H9 (cell line): ENCODE results near the gene NKD1. TPM values are rescaled to one million over a fixed set of nuclear protein-coding genes. Genes with fewer than 3 reads are reported as not detected.
A peak's percentile ranks its signal among the peaks of the same experiment; 100 is the strongest.

Experiments used
- DNase-seq: peaks from one replicate; pipeline ENCODE4 v3.0.0-alpha.2; 2017
- H2AFZ ChIP-seq: one replicate; pipeline ENCODE4 v1.6.1; 2013; ENCODE audit warnings: mild to moderate bottlenecking, low read length, control low read depth, moderate library complexity
- H2AK5ac ChIP-seq: 2 replicates; pipeline ENCODE4 v1.6.1; 2013; ENCODE audit warnings: low read length, control low read depth, mixed read lengths; ENCODE audit not compliant: insufficient read length
- H2BK120ac ChIP-seq: one replicate; pipeline ENCODE4 v1.6.1; 2013; ENCODE audit warnings: low read depth, mild to moderate bottlenecking, low read length, control low read depth, inconsistent platforms; ENCODE audit not compliant: poor library complexity, severe bottlenecking
- H2BK12ac ChIP-seq: 2 replicates; pipeline ENCODE4 v1.6.1; 2013; ENCODE audit warnings: low read length, control low read depth, mixed read lengths, low read depth; ENCODE audit not compliant: insufficient read length
- H2BK15ac ChIP-seq: 2 replicates; pipeline ENCODE4 v1.6.1; 2013; ENCODE audit warnings: low read depth, low read length, control low read depth
- H2BK20ac ChIP-seq: one replicate; pipeline ENCODE4 v1.6.1; 2013; ENCODE audit warnings: low read depth, mild to moderate bottlenecking, low read length, control low read depth, inconsistent platforms; ENCODE audit not compliant: poor library complexity, severe bottlenecking
- H2BK5ac ChIP-seq: 2 replicates; pipeline ENCODE4 v1.6.1; 2013; ENCODE audit warnings: low read length, control low read depth, mixed read lengths; ENCODE audit not compliant: insufficient read length
- H3K14ac ChIP-seq: 2 replicates; pipeline ENCODE4 v1.6.1; 2013; ENCODE audit warnings: low read length, control low read depth; ENCODE audit not compliant: insufficient read depth
- H3K18ac ChIP-seq: 2 replicates; pipeline ENCODE4 v1.6.1; 2013; ENCODE audit warnings: low read depth, mild to moderate bottlenecking, mixed read lengths, low read length, control low read depth; ENCODE audit not compliant: insufficient read length
- H3K23ac ChIP-seq: 2 replicates; pipeline ENCODE4 v1.6.1; 2013; ENCODE audit warnings: low read length, control low read depth, mixed read lengths, low read depth; ENCODE audit not compliant: insufficient read length
- H3K23me2 ChIP-seq: 2 replicates; pipeline ENCODE4 v1.6.1; 2013; ENCODE audit warnings: low read depth, mild to moderate bottlenecking, mixed read lengths, low read length, control low read depth; ENCODE audit not compliant: insufficient read length, poor library complexity, severe bottlenecking
- H3K27ac ChIP-seq: 2 replicates; pipeline ENCODE4 v1.5.1; 2013; ENCODE audit warnings: low read length, control low read depth, mixed read lengths, low read depth; ENCODE audit not compliant: insufficient read length
- H3K27me3 ChIP-seq: 2 replicates; pipeline ENCODE4 v1.6.1; 2013; ENCODE audit warnings: low read length, control low read depth, inconsistent platforms; ENCODE audit not compliant: insufficient read depth
- H3K4ac ChIP-seq: 2 replicates; pipeline ENCODE4 v1.6.1; 2013; ENCODE audit warnings: low read depth, mild to moderate bottlenecking, control low read depth, inconsistent platforms, low read length, moderate library complexity
- H3K4me1 ChIP-seq: 2 replicates; pipeline ENCODE4 v1.6.1; 2013; ENCODE audit warnings: low read length, control low read depth, inconsistent platforms; ENCODE audit not compliant: insufficient read depth
- H3K4me2 ChIP-seq: 2 replicates; pipeline ENCODE4 v1.6.1; 2013; ENCODE audit warnings: low read length, control low read depth, mixed read lengths; ENCODE audit not compliant: insufficient read length, insufficient read depth
- H3K56ac ChIP-seq: 2 replicates; pipeline ENCODE4 v1.6.1; 2013; ENCODE audit warnings: low read depth, mild to moderate bottlenecking, mixed read lengths, low read length, control low read depth; ENCODE audit not compliant: insufficient read length
- H3K79me1 ChIP-seq: 2 replicates; pipeline ENCODE4 v1.6.1; 2013; ENCODE audit warnings: low read depth, mild to moderate bottlenecking, moderate library complexity, low read length, control low read depth, inconsistent platforms; ENCODE audit not compliant: insufficient read depth, poor library complexity, severe bottlenecking
- H3K79me2 ChIP-seq: 2 replicates; pipeline ENCODE4 v1.6.1; 2013; ENCODE audit warnings: low read length, control low read depth, inconsistent platforms; ENCODE audit not compliant: insufficient read depth
- H3K9ac ChIP-seq: 2 replicates; pipeline ENCODE4 v1.6.1; 2013; ENCODE audit warnings: low read length, control low read depth, mixed read lengths; ENCODE audit not compliant: insufficient read length; ENCODE audit errors: extremely low read depth
- H3K9me3 ChIP-seq: one replicate; pipeline ENCODE4 v1.6.1; 2013; ENCODE audit warnings: low read depth, low read length, inconsistent platforms; ENCODE audit not compliant: control insufficient read depth
- H3T11ph ChIP-seq: one replicate; pipeline ENCODE4 v1.6.1; 2013; ENCODE audit warnings: mild to moderate bottlenecking, low read length, control low read depth, inconsistent platforms
- H4K20me1 ChIP-seq: one replicate; pipeline ENCODE4 v1.6.1; 2013; ENCODE audit not compliant: control insufficient read depth, insufficient read length, insufficient read depth
- H4K5ac ChIP-seq: 2 replicates; pipeline ENCODE4 v1.6.1; 2013; ENCODE audit warnings: low read depth, mild to moderate bottlenecking, mixed read lengths, low read length, control low read depth; ENCODE audit not compliant: insufficient read length
- H4K8ac ChIP-seq: replicated peaks from 2 replicates; pipeline ENCODE4 v1.6.1; 2013; ENCODE audit warnings: low read length, control low read depth, mixed read lengths, low read depth; ENCODE audit not compliant: insufficient read length
- H4K91ac ChIP-seq: 2 replicates; pipeline ENCODE4 v1.6.1; 2013; ENCODE audit warnings: low read depth, mild to moderate bottlenecking, moderate library complexity, mixed read lengths, low read length, control low read depth; ENCODE audit not compliant: insufficient read length
- H3K27ac Mint-ChIP-seq, 3 experiments: 2 replicates in 2 of 3; 3 replicates in 1 of 3; pipeline ENCODE4 v1.8.0; 2020 to 2021; ENCODE audit warnings: mixed read lengths in 3 of 3, mild to moderate bottlenecking in 1 of 3, moderate library complexity in 1 of 3
- H3K27me3 Mint-ChIP-seq: 2 replicates; pipeline ENCODE4 v1.8.0; 2021; ENCODE audit warnings: low read depth, mild to moderate bottlenecking, moderate library complexity, mixed read lengths
- H3K36me3 Mint-ChIP-seq, 3 experiments: 2 replicates in 2 of 3; 3 replicates in 1 of 3; pipeline ENCODE4 v1.8.0; 2020 to 2021; ENCODE audit warnings: low read depth in 3 of 3, mixed read lengths in 3 of 3; ENCODE audit not compliant: insufficient read depth in 1 of 3
- H3K4me1 Mint-ChIP-seq, 2 experiments: 2 replicates each; pipeline ENCODE4 v1.8.0; 2020; ENCODE audit warnings: mixed read lengths in 2 of 2
- H3K4me3 Mint-ChIP-seq, 2 experiments: 2 replicates in 1 of 2; 3 replicates in 1 of 2; pipeline ENCODE4 v1.8.0; 2020 to 2021; ENCODE audit warnings: mild to moderate bottlenecking in 2 of 2, mixed read lengths in 2 of 2, moderate library complexity in 1 of 2
- H3K9me3 Mint-ChIP-seq, 2 experiments: 2 replicates in 1 of 2; 3 replicates in 1 of 2; pipeline ENCODE4 v1.8.0; 2020; ENCODE audit warnings: mild to moderate bottlenecking in 2 of 2, mixed read lengths in 2 of 2, moderate library complexity in 1 of 2
- WGBS: extraction: QIAGEN DNeasy Blood & Tissue Kit; methylation state at CpG from one replicate; pipeline ENCODE4 v1.1.7; 2013; ENCODE audit warnings: missing lambda C conversion rate, low lambda C conversion rate, mixed read lengths; ENCODE audit not compliant: insufficient read length; ENCODE audit errors: extremely low coverage; 5-methylcytosine and 5-hydroxymethylcytosine counted together
- total RNA-seq: library from RNA; stranded (reverse); gene quantifications from 2 replicates; pipeline ENCODE4 v1.2.1, GENCODE V29; 2021
- TF ChIP-seq, protein P1 (sequence below): fragments of 200-600 bp; sonication (generic); conservative IDR thresholded peaks from 3 replicates; pipeline ENCODE4 v1.8.0; 2021; ENCODE audit warnings: antibody characterized with exemption, mild to moderate bottlenecking

Gene NKD1
- total RNA-seq, 1 experiment from 2014 or later: 1.9 TPM

DNA sequence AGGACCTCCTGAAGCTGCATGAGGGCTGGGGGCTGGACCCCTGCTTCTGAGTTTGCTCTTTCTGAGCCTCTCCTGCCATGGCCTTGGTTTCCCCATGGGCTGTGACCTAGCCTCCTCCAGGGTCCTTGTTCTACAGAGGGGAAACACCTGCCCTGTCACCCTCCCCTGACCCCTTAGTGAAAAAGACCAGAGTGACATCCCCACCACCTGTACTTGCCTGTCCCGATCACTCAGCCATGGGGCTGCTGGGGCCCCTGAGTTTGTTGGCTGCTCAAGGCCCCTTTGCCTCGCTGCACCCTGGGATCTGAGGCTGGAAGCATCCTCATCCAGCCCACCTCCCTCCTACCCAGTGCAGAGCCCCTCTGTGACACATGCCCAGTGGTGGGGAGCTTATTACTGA lies 146.0 kb downstream of the NKD1 start:
- Mint-ChIP-seq H3K27ac (no peak overlapping the region), H3K4me3 (peak overlapping the region; percentile 50 to 65; a peak in 3 of 5 replicates)

More for the DNA sequence above, 146.0 kb downstream of the NKD1 start:
- Histone ChIP-seq H3K23me2 (peaks cover 6% of the 10 kb centered on the region), H4K8ac (no peak overlapping the region), H3K27me3 (peaks cover 8% of the 10 kb centered on the region; the same call in 1 of the 2 replicates), H2BK20ac (no peak overlapping the region), H2AK5ac (no peak overlapping the region), H3K23ac (no peak overlapping the region), H3K79me1 (no peaks in the 10 kb centered on the region), H3T11ph (no peak overlapping the region), H4K5ac (no peak overlapping the region), H2BK15ac (no peak overlapping the region), H2BK5ac (no peak overlapping the region), H3K4me2 (no peak overlapping the region), H3K56ac (no peak overlapping the region), H3K4ac (no peak overlapping the region), H2AFZ (no peak overlapping the region), H3K9ac (no peak overlapping the region), H4K20me1 (no peaks in the 10 kb centered on the region), H3K4me1 (no peaks in the 10 kb centered on the region), H3K27ac (no peak overlapping the region), H2BK12ac (no peak overlapping the region), H3K9me3 (no peaks in the 10 kb centered on the region), H3K14ac (no peak overlapping the region), H4K91ac (no peak overlapping the region), H3K79me2 (no peaks in the 10 kb centered on the region), H2BK120ac (no peak overlapping the region), H3K18ac (no peak overlapping the region)
- TF ChIP-seq, protein P1, sequence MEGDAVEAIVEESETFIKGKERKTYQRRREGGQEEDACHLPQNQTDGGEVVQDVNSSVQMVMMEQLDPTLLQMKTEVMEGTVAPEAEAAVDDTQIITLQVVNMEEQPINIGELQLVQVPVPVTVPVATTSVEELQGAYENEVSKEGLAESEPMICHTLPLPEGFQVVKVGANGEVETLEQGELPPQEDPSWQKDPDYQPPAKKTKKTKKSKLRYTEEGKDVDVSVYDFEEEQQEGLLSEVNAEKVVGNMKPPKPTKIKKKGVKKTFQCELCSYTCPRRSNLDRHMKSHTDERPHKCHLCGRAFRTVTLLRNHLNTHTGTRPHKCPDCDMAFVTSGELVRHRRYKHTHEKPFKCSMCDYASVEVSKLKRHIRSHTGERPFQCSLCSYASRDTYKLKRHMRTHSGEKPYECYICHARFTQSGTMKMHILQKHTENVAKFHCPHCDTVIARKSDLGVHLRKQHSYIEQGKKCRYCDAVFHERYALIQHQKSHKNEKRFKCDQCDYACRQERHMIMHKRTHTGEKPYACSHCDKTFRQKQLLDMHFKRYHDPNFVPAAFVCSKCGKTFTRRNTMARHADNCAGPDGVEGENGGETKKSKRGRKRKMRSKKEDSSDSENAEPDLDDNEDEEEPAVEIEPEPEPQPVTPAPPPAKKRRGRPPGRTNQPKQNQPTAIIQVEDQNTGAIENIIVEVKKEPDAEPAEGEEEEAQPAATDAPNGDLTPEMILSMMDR: no peak
- Mint-ChIP-seq H3K4me1 (peaks cover 9 to 11% of the 10 kb centered on the region in 2 experiments), H3K36me3 (no peaks in the 10 kb centered on the region), H3K27me3 (peaks cover 53% of the 10 kb centered on the region), H3K9me3 (no peaks in the 10 kb centered on the region; a peak in 2 of 5 replicates)
- no peak for DNase-seq
- WGBS: no CpG with 5 or more reads among the region's 2 CpGs
